D721Med (cell line): ENCODE measurements around the gene CCNO.

ENCODE experiments used
- DNase-seq: peaks from one replicate; pipeline ENCODE4 v3.0.0; 2011; ENCODE audit warnings: low spot score; ENCODE audit not compliant: insufficient read length
- FAIRE-seq: peaks from 2 replicates; lab custom pipeline; 2011; peaks lifted over from hg19 to GRCh38; lab: Jason Lieb, UNC
- TF ChIP-seq, protein P1 (sequence below): IDR thresholded peaks from 2 replicates; pipeline ENCODE4 v1.5.1; 2012; ENCODE audit warnings: mild to moderate bottlenecking, control low read depth; ENCODE audit not compliant: insufficient read depth; ENCODE audit errors: missing control alignments

The CCNO gene

DNA sequence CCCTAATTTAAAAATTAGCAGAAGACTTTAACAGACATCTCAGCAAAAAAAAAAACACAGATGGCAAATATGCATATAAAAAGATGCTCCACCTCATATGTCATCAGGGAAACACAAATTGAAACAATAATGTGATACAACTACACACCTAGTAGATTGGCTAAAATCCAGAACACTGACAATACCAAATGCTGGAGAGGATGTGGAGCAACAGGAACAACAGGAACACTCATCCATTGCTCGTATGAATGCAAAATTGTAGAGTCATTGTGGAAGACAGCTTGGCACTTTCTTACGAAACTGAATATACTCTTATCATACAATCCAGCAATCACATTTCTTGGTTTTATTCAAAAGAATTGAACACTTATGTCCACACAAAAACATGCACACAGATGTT is 28.4 kb downstream of the CCNO start:
- DNase-seq: no peak
- TF ChIP-seq, protein P1, sequence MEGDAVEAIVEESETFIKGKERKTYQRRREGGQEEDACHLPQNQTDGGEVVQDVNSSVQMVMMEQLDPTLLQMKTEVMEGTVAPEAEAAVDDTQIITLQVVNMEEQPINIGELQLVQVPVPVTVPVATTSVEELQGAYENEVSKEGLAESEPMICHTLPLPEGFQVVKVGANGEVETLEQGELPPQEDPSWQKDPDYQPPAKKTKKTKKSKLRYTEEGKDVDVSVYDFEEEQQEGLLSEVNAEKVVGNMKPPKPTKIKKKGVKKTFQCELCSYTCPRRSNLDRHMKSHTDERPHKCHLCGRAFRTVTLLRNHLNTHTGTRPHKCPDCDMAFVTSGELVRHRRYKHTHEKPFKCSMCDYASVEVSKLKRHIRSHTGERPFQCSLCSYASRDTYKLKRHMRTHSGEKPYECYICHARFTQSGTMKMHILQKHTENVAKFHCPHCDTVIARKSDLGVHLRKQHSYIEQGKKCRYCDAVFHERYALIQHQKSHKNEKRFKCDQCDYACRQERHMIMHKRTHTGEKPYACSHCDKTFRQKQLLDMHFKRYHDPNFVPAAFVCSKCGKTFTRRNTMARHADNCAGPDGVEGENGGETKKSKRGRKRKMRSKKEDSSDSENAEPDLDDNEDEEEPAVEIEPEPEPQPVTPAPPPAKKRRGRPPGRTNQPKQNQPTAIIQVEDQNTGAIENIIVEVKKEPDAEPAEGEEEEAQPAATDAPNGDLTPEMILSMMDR: no peak
- no peak for FAIRE-seq

DNA sequence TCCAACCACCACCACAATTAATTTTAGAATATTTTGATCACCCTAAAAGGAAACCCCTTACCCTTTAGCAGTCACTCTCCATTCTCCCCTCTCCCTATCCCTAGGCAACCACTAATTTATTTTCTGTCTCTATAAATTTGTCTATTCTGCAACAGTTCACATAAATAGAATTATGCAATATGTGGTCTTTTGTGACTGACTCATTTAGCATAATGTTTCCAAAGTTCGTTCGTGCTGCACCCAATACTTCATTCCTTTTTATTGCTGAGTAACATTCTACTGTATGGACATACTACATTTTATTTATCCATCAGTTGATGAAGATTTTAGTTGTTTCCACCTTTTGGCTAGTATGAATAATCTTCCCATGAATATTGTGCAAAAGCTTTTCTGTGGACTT is 42.2 kb downstream of the CCNO start:
- FAIRE-seq (no peak), DNase-seq (no peak)
- TF ChIP-seq, protein P1: no peak

DNA sequence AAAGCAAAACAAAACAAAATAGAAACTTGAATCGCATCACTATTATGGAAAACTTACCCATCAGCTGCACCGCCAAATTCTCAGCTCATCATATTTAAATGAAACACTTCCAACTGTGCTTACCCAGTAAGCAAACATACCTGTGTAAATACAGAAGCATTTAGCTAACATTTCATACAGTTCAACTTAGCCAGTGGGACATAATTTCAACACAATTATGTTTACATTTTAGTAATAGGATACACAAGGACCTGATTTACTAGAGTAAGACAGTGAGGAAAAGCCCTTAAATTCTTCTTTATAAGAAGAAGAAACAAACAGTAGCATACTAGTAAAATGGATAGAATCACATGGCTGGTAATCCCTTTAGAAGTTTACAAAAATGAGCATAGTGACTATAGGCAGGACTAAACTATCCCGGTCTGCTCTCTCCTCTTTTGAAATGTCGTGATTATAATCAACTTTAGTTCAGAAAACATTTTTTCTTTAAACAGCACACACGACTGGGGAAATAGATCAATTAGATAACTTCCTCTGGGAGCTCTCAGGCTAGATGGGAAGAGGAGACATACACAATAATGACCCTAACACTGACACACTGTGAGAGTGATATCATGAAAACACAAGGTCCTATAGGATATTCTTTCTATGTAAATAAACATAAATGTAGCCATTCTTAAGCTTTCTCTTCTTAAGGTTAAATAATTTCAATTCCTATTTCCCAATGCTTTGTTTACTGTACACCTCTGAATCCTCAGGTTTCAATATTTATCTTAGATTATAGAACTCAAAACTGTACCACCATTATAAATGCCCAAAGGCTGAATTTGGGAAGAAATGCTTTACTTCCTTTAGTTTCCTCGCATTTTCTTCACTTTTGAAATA is 44.5 kb downstream of the CCNO start:
- no peak for DNase-seq
- TF ChIP-seq, protein P1: no peak
- FAIRE-seq: no peak

DNA sequence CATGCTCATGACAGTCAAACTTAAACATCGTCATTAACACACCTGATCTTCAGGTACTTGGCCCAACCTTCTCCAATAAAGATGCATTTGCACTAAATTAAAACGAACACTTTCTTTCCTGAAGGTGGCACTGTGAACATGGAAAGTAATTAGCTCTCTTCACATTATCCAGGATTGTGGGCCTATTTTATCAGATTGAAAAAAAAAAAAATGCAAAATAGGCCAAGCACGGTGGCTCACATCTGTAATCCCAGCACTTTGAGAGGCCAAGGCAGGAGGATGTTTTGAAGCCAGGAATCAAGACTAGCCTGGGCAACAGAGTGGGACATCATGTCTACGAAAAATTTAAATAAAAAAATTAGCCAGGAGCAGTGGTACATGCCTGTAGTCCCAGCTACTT is 46.0 kb downstream of the CCNO start:
- peak; percentile 23 for DNase-seq
- TF ChIP-seq, protein P1: peak; percentile 57
- no peak for FAIRE-seq
